K562 (cell line): ENCODE measurements around the gene DHCR24. TPM values are rescaled to one million over a fixed set of nuclear protein-coding genes. Genes with fewer than 3 reads are reported as not detected.

Source experiments
- ATAC-seq: fragments of 200-7000 bp; cut with Tn5 transposase; 3 replicates; pipeline ENCODE4 v1.9.1; 2020; ENCODE audit warnings: moderate library complexity
- BruUV-seq: library from RNA; stranded (reverse); fragments of 400-500 nt; replicated peaks from 2 replicates; lab custom pipeline; 2021; lab: Mats Ljungman, UMichigan
- CTCF ChIA-PET: fragments of 300-600 bp; formaldehyde crosslinking; extraction: SDS; loops from one replicate; lab custom pipeline; 2021; ENCODE audit warnings: low intra/inter-chr PET ratio; lab: Yijun Ruan, JAX
- POLR2A ChIA-PET: fragments of 300-600, 350-650 bp; sonication (Branson Sonifier 250); formaldehyde crosslinking; extraction: SDS; loops from one replicate; lab custom pipeline; 2021; ENCODE audit warnings: antibody characterized with exemption, inconsistent platforms; lab: Yijun Ruan, JAX
- DNase-seq, 4 experiments: peaks; one replicate each; pipeline versions ENCODE4 v3.0.0 to v3.0.0-alpha.2; 2011 to 2018; ENCODE audit warnings: low spot score in 3 of 4, mixed read lengths in 3 of 4; ENCODE audit errors: extremely low read depth in 1 of 4
- FAIRE-seq: peaks from 2 replicates; lab custom pipeline; 2011; peaks lifted over from hg19 to GRCh38; lab: Jason Lieb, UNC
- H2AFZ ChIP-seq: 2 replicates; pipeline ENCODE4 v1.6.0; 2011; ENCODE audit warnings: low read depth, low read length, control low read depth, inconsistent platforms
- H3K27ac ChIP-seq: fragments of 200-600 bp; 3 replicates; pipeline ENCODE4 v1.8.0; 2011; ENCODE audit warnings: low read depth, mild to moderate bottlenecking, control low read depth, inconsistent platforms, low read length, moderate library complexity, mixed read lengths; ENCODE audit errors: extremely low read depth
- H3K27me3 ChIP-seq, 2 experiments: fragments of 300-600 bp in 1 of 2; 2 replicates in 1 of 2; 3 replicates in 1 of 2; pipeline versions ENCODE4 v1.6.0 to v1.8.0; 2011; ENCODE audit warnings: inconsistent platforms in 2 of 2, low read length in 2 of 2, mild to moderate bottlenecking in 1 of 2, mixed read lengths in 1 of 2, moderate library complexity in 1 of 2; ENCODE audit not compliant: control insufficient read depth in 2 of 2, insufficient read depth in 2 of 2
- H3K36me3 ChIP-seq: fragments of 300-600 bp; 3 replicates; pipeline ENCODE4 v1.8.0; 2011; ENCODE audit warnings: mild to moderate bottlenecking, low read length, inconsistent platforms; ENCODE audit not compliant: control insufficient read depth, insufficient read depth
- H3K4me1 ChIP-seq, 2 experiments: fragments of 200-600 bp in 1 of 2; replicated peaks in 1 of 2; 2 replicates in 1 of 2; 3 replicates in 1 of 2; pipeline versions ENCODE4 v1.5.1 to v1.8.0; 2011; ENCODE audit warnings: inconsistent platforms in 2 of 2, low read length in 2 of 2, mild to moderate bottlenecking in 1 of 2, mixed read lengths in 1 of 2, moderate library complexity in 1 of 2; ENCODE audit not compliant: control insufficient read depth in 2 of 2, insufficient read depth in 2 of 2
- H3K4me2 ChIP-seq: 2 replicates; pipeline ENCODE4 v1.6.1; 2011; ENCODE audit warnings: low read length, control low read depth, inconsistent platforms, mixed read lengths; ENCODE audit not compliant: insufficient read depth
- H3K4me3 ChIP-seq: fragments of 200-600 bp; sonication (generic), shearing (Covaris generic); 2 replicates; pipeline ENCODE4 v1.5.1; 2016; ENCODE audit warnings: control low read depth, inconsistent platforms
- H3K79me2 ChIP-seq: fragments of 200-600 bp; 3 replicates; pipeline ENCODE4 v1.8.0; 2011; ENCODE audit warnings: low read length, inconsistent platforms; ENCODE audit not compliant: control insufficient read depth, insufficient read depth
- H3K9ac ChIP-seq, 2 experiments: 2 replicates each; pipeline versions ENCODE4 v1.6.0 to v1.6.1; 2011; ENCODE audit warnings: low read depth in 2 of 2, low read length in 2 of 2, control low read depth in 1 of 2, inconsistent platforms in 1 of 2, mild to moderate bottlenecking in 1 of 2, mixed read lengths in 1 of 2; ENCODE audit not compliant: insufficient read depth in 1 of 2
- H3K9me1 ChIP-seq: one replicate; pipeline ENCODE4 v1.6.0; 2011; ENCODE audit warnings: inconsistent platforms, mild to moderate bottlenecking, low read length, moderate library complexity; ENCODE audit not compliant: control insufficient read depth, insufficient read depth
- H3K9me3 ChIP-seq: replicated peaks from 2 replicates; pipeline ENCODE4 v1.5.1; 2011; ENCODE audit warnings: low read depth, low read length, inconsistent platforms; ENCODE audit not compliant: control insufficient read depth, insufficient read depth
- H4K20me1 ChIP-seq: replicated peaks from 2 replicates; pipeline ENCODE4 v1.6.1; 2011; ENCODE audit warnings: low read length, inconsistent platforms, mixed read lengths; ENCODE audit not compliant: control insufficient read depth, insufficient read depth
- BRF2 ChIP-seq: IDR thresholded peaks from 3 replicates; pipeline ENCODE4 v1.6.1; 2011; ENCODE audit warnings: borderline replicate concordance, mild to moderate bottlenecking; ENCODE audit not compliant: insufficient read length, insufficient read depth
- CLOCK ChIP-seq: fragments of 250-450 bp; sonication (Bioruptor Pico); IDR thresholded peaks from 2 replicates; pipeline ENCODE4 v1.4.0; 2020; ENCODE audit warnings: mild to moderate bottlenecking, moderate library complexity, borderline replicate concordance
- HDAC1 ChIP-seq, 2 experiments: fragments of 450-650 bp; IDR thresholded peaks; 2 replicates each; pipeline ENCODE4 v1.6.1; 2016 to 2017; ENCODE audit warnings: inconsistent platforms in 1 of 2, mild to moderate bottlenecking in 1 of 2, moderate library complexity in 1 of 2
- HDAC3 ChIP-seq: fragments of 450-650 bp; IDR thresholded peaks from 2 replicates; pipeline ENCODE4 v1.6.1; 2018; ENCODE audit warnings: borderline replicate concordance, mild to moderate bottlenecking, moderate library complexity; ENCODE audit not compliant: partially characterized antibody
- ILF3 ChIP-seq: fragments of 450-650 bp; IDR thresholded peaks from 2 replicates; pipeline ENCODE4 v1.6.1; 2018; ENCODE audit warnings: antibody characterized with exemption, mild to moderate bottlenecking, moderate library complexity, borderline replicate concordance
- KHSRP ChIP-seq: fragments of 450-650 bp; IDR thresholded peaks from 2 replicates; pipeline ENCODE4 v1.6.1; 2017
- MEIS2 ChIP-seq: fragments of 450-650 bp; IDR thresholded peaks from 2 replicates; pipeline ENCODE4 v1.6.1; 2014; ENCODE audit warnings: mild to moderate bottlenecking; ENCODE audit not compliant: partially characterized antibody
- PHB2 ChIP-seq: fragments of 450-650 bp; IDR thresholded peaks from 2 replicates; pipeline ENCODE4 v1.6.1; 2017; ENCODE audit warnings: low read depth
- PREB ChIP-seq: sonication (generic); formaldehyde crosslinking; IDR thresholded peaks from 2 replicates; pipeline ENCODE4 v1.8.1; 2023; ENCODE audit warnings: mild to moderate bottlenecking, missing genetic modification reagents
- SIN3B ChIP-seq: fragments of 450-650 bp; IDR thresholded peaks from 2 replicates; pipeline ENCODE4 v1.6.1; 2017; ENCODE audit warnings: low read depth, mild to moderate bottlenecking, moderate library complexity
- SREBF2 ChIP-seq: sonication (generic); formaldehyde crosslinking; IDR thresholded peaks from 2 replicates; pipeline ENCODE4 v1.4.0; 2020; ENCODE audit warnings: mild to moderate bottlenecking, missing genetic modification reagents
- SRSF9 ChIP-seq: fragments of 200-400 bp; formaldehyde crosslinking; IDR thresholded peaks from 2 replicates; pipeline ENCODE4 v1.6.1; 2017; ENCODE audit warnings: low read depth, low read length, borderline replicate concordance
- TCF7 ChIP-seq: sonication (generic); IDR thresholded peaks from 2 replicates; pipeline ENCODE4 v1.6.1; 2016; ENCODE audit warnings: antibody characterized with exemption, borderline replicate concordance
- ZBTB9 ChIP-seq: fragments of 450-650 bp; formaldehyde crosslinking; IDR thresholded peaks from 2 replicates; pipeline ENCODE4 v1.4.0; 2020; ENCODE audit warnings: mild to moderate bottlenecking, moderate library complexity
- ZNF121 ChIP-seq: sonication (generic); formaldehyde crosslinking; conservative IDR thresholded peaks from 2 replicates; pipeline ENCODE4 v1.8.0; 2022; ENCODE audit warnings: missing genetic modification reagents
- ZNF133 ChIP-seq: fragments of 250-450 bp; sonication (Bioruptor Pico); IDR thresholded peaks from 2 replicates; pipeline ENCODE4 v1.4.0; 2020; ENCODE audit warnings: mild to moderate bottlenecking
- ZNF583 ChIP-seq: fragments of 250-450 bp; sonication (Bioruptor Pico); IDR thresholded peaks from 2 replicates; pipeline ENCODE4 v1.4.0; 2020
- ZNF717 ChIP-seq: fragments of 250-450 bp; sonication (Bioruptor Pico); IDR thresholded peaks from 2 replicates; pipeline ENCODE4 v1.5.0; 2021
- WGBS: fragments of 100-300 bp; shearing (Covaris generic); methylation state at CpG from one replicate; pipeline ENCODE4 v1.1.6; 2016; ENCODE audit warnings: low coverage, mixed read lengths; ENCODE audit not compliant: insufficient coverage; ENCODE audit errors: missing lambda C conversion rate; 5-methylcytosine and 5-hydroxymethylcytosine counted together
- in situ Hi-C: fragments of 300-500 bp; cut with MboI; formaldehyde crosslinking; loops from 4 replicates; pipeline ENCODE4 v1.15.0; 2018; ENCODE audit warnings: inconsistent platforms, mixed read lengths
- intact Hi-C: fragments of 100-400 bp; cut with micrococcal nuclease; formaldehyde crosslinking; loops from 2 replicates; pipeline ENCODE4 v1.14.2; 2022
- polyA plus RNA-seq, 8 experiments: library from polyadenylated mRNA; depleted of rRNA in 4 of 8; stranded (reverse) in 5 of 8; unstranded in 3 of 8; fragments of >200 nt; fragmentation: Nextera tagmentation in 2 of 8; fragmentation: Illumina TruSeq in 1 of 8; extraction: Ambion mirVana in 2 of 8; extraction: Trizol in 1 of 8; gene quantifications; 2 replicates each; pipeline versions ENCODE4 v1.2.1 to v1.2.3, GENCODE V29; 2011 to 2014; ENCODE audit warnings: inconsistent platforms in 1 of 8, missing spikeins in 1 of 8
- total RNA-seq, 7 experiments: library from RNA; depleted of rRNA in 6 of 7; stranded (reverse); fragments of >200 nt in 6 of 7; fragmentation: Illumina TruSeq in 2 of 7; extraction: Trizol in 2 of 7; gene quantifications; 2 replicates each; pipeline versions ENCODE4 v1.2.1 to v1.2.3, GENCODE V29; 2011 to 2021; ENCODE audit warnings: low replicate concordance in 1 of 7

Gene DHCR24
- total and polyA plus RNA-seq, 9 of the 15 experiments (the other 6 are each of a cell fraction or from before 2014, with no cell fraction given), result 23.4 to 161 (median 79.9) TPM

- DNase-seq (no peak), ATAC-seq (no peak)
- Histone ChIP-seq H3K9ac (no peak overlapping the region), H3K4me2 (no peak overlapping the region), H3K36me3 (no peaks in the 10 kb centered on the region), H3K27ac (no peak overlapping the region), H2AFZ (no peak overlapping the region), H4K20me1 (no peaks in the 10 kb centered on the region), H3K27me3 (peaks cover 16 to 35% of the 10 kb centered on the region in 2 experiments; a peak in 4 of 5 replicates), H3K9me3 (no peaks in the 10 kb centered on the region), H3K9me1 (no peaks in the 10 kb centered on the region)
- 8% methylated on average over 2 of the region's 5 CpGs for WGBS
- no TSS peak for BruUV-seq
- intact Hi-C loops (no loop called here), in situ Hi-C loops (no loop called here)
- ChIA-PET POLR2A (interaction anchor here (1.6 kb wide), 1 partner anchor 13 kb away, joined by 6 read pairs; no protein-coding TSS in a partner anchor), CTCF (no interaction called here)
- TF ChIP-seq BRF2, result no peak
- TF ChIP-seq HDAC3, result no peak
- no peak for TF ChIP-seq PHB2
- no peak for TF ChIP-seq SRSF9
- TF ChIP-seq HDAC1 (IDR thresholded peaks at IDR 0.05), result no peak
- no peak for TF ChIP-seq SREBF2 (CRISPR knock-in tag)
- TF ChIP-seq ZNF717 (CRISPR knock-in tag), result no peak
- TF ChIP-seq PREB (CRISPR knock-in tag), result no peak
- TF ChIP-seq SIN3B, result no peak
- no peak for TF ChIP-seq ZNF583 (CRISPR knock-in tag)
- no peak for TF ChIP-seq ILF3
- TF ChIP-seq CLOCK, result no peak
- TF ChIP-seq ZBTB9 (CRISPR knock-in tag), result no peak
- no peak for TF ChIP-seq ZNF133 (CRISPR knock-in tag)
- TF ChIP-seq KHSRP, result no peak
- TF ChIP-seq MEIS2, result no peak
- no peak for TF ChIP-seq ZNF121 (CRISPR knock-in tag)
- no peak for TF ChIP-seq TCF7
- TF ChIP-seq, all 486 proteins: peak for 0
- FAIRE-seq, result no peak
- Histone ChIP-seq H3K79me2 (no peaks in the 10 kb centered on the region), H3K4me3 (no peak overlapping the region), H3K4me1 (no peaks in the 10 kb centered on the region)
Measured at GRCh38 chr1:54835970-54836369, 51.0 kb downstream of the DHCR24 start.
